Measurements from ENCODE around the gene NACC2.

DNA sequence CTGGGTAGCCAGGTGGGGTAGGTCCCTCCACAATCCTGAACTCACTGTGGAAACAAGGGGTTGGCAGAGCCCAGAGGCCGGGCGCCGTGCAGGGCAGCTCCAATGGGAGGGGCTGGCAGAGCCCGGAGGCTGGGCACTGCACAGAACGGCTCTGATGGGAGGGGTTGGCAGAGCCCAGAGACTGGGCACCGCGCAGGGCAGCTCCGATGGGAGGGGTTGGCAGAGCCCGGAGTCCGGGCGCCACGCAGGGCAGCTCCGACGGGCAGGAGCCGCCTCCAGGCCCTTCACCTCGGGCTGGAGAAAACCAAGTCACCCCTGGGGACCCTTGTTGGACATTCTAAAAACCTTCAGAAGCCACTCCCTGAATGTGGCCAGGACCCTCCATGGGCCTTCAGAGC, 9.3 kb downstream of the NACC2 start:
- TF ChIP-seq, protein P1, sequence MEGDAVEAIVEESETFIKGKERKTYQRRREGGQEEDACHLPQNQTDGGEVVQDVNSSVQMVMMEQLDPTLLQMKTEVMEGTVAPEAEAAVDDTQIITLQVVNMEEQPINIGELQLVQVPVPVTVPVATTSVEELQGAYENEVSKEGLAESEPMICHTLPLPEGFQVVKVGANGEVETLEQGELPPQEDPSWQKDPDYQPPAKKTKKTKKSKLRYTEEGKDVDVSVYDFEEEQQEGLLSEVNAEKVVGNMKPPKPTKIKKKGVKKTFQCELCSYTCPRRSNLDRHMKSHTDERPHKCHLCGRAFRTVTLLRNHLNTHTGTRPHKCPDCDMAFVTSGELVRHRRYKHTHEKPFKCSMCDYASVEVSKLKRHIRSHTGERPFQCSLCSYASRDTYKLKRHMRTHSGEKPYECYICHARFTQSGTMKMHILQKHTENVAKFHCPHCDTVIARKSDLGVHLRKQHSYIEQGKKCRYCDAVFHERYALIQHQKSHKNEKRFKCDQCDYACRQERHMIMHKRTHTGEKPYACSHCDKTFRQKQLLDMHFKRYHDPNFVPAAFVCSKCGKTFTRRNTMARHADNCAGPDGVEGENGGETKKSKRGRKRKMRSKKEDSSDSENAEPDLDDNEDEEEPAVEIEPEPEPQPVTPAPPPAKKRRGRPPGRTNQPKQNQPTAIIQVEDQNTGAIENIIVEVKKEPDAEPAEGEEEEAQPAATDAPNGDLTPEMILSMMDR (IDR thresholded peaks at IDR 0.05; ENCODE audit: low read length): no peak
- TF ChIP-seq EZH2 (optimal IDR thresholded peaks at IDR 0.05; ENCODE audit: low read depth, low read length): no peak
- no peak for TF ChIP-seq EZH2phosphoT487 (IDR thresholded peaks at IDR 0.05; ENCODE audit: low read length)

All from MM.1S (cell line).